ENCODE data around the gene MYEOV. TPM values are rescaled to one million over a fixed set of nuclear protein-coding genes. Genes with fewer than 3 reads are reported as not detected.

Gene MYEOV
- total and polyA plus RNA-seq, 2 donors (not counting 1 experiment from before 2014, with no cell fraction given): 0.72 TPM; not detected in 1

GRCh38 chr11:69264486-69264885 is 29.5 kb upstream of the MYEOV start:
- ATAC-seq (ENCODE audit: low read depth) (no peak), DNase-seq (no peak)
- H4K20me1 ChIP-seq (ENCODE audit: control insufficient read depth, insufficient read depth, low read length, poor library complexity, severe bottlenecking): no peaks in the 10 kb centered on the region
- TF ChIP-seq CTCF (IDR thresholded peaks at IDR 0.05): no peak
- TF ChIP-seq EZH2 (IDR thresholded peaks at IDR 0.05; ENCODE audit: borderline replicate concordance, insufficient read depth, low read depth, low read length, poor library complexity, severe bottlenecking): no peak
- ChIA-PET POLR2A (no interaction called here), CTCF (no interaction called here)
- Mint-ChIP-seq H3K9me3 (ENCODE audit: insufficient read depth) (no peaks in the 10 kb centered on the region), H3K27ac (no peak overlapping the region), H3K4me3 (no peak overlapping the region), H3K4me1 (no peaks in the 10 kb centered on the region), H3K27me3 (peaks cover 6% of the 10 kb centered on the region)
- intact Hi-C loops (cut with micrococcal nuclease): no loop called here
- H3K27ac ChIP-seq (ENCODE audit: low read length in 2 of 2): no peak overlapping the region
- H3K9me3 ChIP-seq (ENCODE audit: control extremely low read depth in 1 of 3, control insufficient read depth in 2 of 3, insufficient read depth in 1 of 3, low read length in 2 of 3): peaks cover 0 to 3% (median 0%) of the 10 kb centered on the region in 3 donors
- WGBS (ENCODE audit: insufficient coverage): 95% methylated on average over 4 of the region's 4 CpGs
- no peak overlapping the region for H3K4me3 ChIP-seq (ENCODE audit: control extremely low read depth in 1 of 5, extremely low read depth in 1 of 5, insufficient read depth in 1 of 5, low read depth in 2 of 5, low read length in 4 of 5)
- no peaks in the 10 kb centered on the region for H3K79me2 ChIP-seq (ENCODE audit: control insufficient read depth, insufficient read depth, low read length)
- no peak overlapping the region for H3K4me2 ChIP-seq (replicated peaks; ENCODE audit: low read depth, low read length, poor library complexity, severe bottlenecking)
- no peaks in the 10 kb centered on the region for H3K27me3 ChIP-seq (replicated peaks in 1 of 4; ENCODE audit: control extremely low read depth in 1 of 4, control insufficient read depth in 3 of 4, insufficient read depth in 4 of 4, low read length in 3 of 4)
- no peaks in the 10 kb centered on the region for H3K4me1 ChIP-seq (ENCODE audit: control insufficient read depth in 2 of 2, insufficient read depth in 2 of 2, low read length in 2 of 2)
- H2AFZ ChIP-seq (ENCODE audit: insufficient read depth, low read depth, low read length, poor library complexity, severe bottlenecking): no peak overlapping the region
- H3K36me3 ChIP-seq (replicated peaks in 1 of 2; ENCODE audit: control extremely low read depth in 1 of 2, control insufficient read depth in 1 of 2, extremely low read depth in 1 of 2, insufficient read depth in 2 of 2, low read length in 1 of 2): no peaks in the 10 kb centered on the region
- no peak overlapping the region for H3K9ac ChIP-seq (ENCODE audit: low read length)

GRCh38 chr11:69265210-69265609 is 28.7 kb upstream of the MYEOV start:
- H3K27ac Mint-ChIP-seq: no peak overlapping the region
- Histone ChIP-seq H3K36me3 (replicated peaks in 1 of 2; ENCODE audit: control extremely low read depth in 1 of 2, control insufficient read depth in 1 of 2, extremely low read depth in 1 of 2, insufficient read depth in 2 of 2, low read length in 1 of 2) (no peaks in the 10 kb centered on the region), H3K79me2 (ENCODE audit: control insufficient read depth, insufficient read depth, low read length) (no peaks in the 10 kb centered on the region), H3K27me3 (replicated peaks in 1 of 4; ENCODE audit: control extremely low read depth in 1 of 4, control insufficient read depth in 3 of 4, insufficient read depth in 4 of 4, low read length in 3 of 4) (peaks cover 0 to 2% (median 0%) of the 10 kb centered on the region in 4 experiments), H3K4me1 (ENCODE audit: control insufficient read depth in 2 of 2, insufficient read depth in 2 of 2, low read length in 2 of 2) (no peaks in the 10 kb centered on the region), H3K9ac (ENCODE audit: low read length) (no peak overlapping the region), H3K4me2 (replicated peaks; ENCODE audit: low read depth, low read length, poor library complexity, severe bottlenecking) (no peak overlapping the region), H3K27ac (ENCODE audit: low read length in 2 of 2) (no peak overlapping the region), H4K20me1 (ENCODE audit: control insufficient read depth, insufficient read depth, low read length, poor library complexity, severe bottlenecking) (no peaks in the 10 kb centered on the region), H2AFZ (ENCODE audit: insufficient read depth, low read depth, low read length, poor library complexity, severe bottlenecking) (no peak overlapping the region), H3K9me3 (ENCODE audit: control extremely low read depth in 1 of 3, control insufficient read depth in 2 of 3, insufficient read depth in 1 of 3, low read length in 2 of 3) (no peaks in the 10 kb centered on the region), H3K4me3 (ENCODE audit: control extremely low read depth in 1 of 5, extremely low read depth in 1 of 5, insufficient read depth in 1 of 5, low read depth in 2 of 5, low read length in 4 of 5) (no peak overlapping the region)
- H3K4me1 Mint-ChIP-seq: no peaks in the 10 kb centered on the region
- DNase-seq (no peak), ATAC-seq (ENCODE audit: low read depth) (no peak)
- WGBS (ENCODE audit: insufficient coverage): 100% methylated on average over 2 of the region's 6 CpGs
- H3K4me3 Mint-ChIP-seq: no peak overlapping the region
- POLR2A ChIA-PET: no interaction called here
- peaks cover 6% of the 10 kb centered on the region for H3K27me3 Mint-ChIP-seq
- intact Hi-C loops (cut with micrococcal nuclease): no loop called here
- CTCF ChIA-PET: no interaction called here
- H3K9me3 Mint-ChIP-seq (ENCODE audit: insufficient read depth): no peaks in the 10 kb centered on the region
- no peak for TF ChIP-seq CTCF (IDR thresholded peaks at IDR 0.05)
- TF ChIP-seq EZH2 (IDR thresholded peaks at IDR 0.05; ENCODE audit: borderline replicate concordance, insufficient read depth, low read depth, low read length, poor library complexity, severe bottlenecking): no peak
